Heart left ventricle (tissue), 13 donors: ENCODE data around the gene CERS1.

Experiments used
- CTCF ChIP-seq, 12 donors: fragments of 200-600 bp; sonication (generic) in 4 of 12; IDR thresholded peaks; one replicate each; pipeline versions ENCODE4 v1.5.0 to v1.8.0; 2018 to 2022; ENCODE audit warnings: antibody characterized with exemption in 12 of 12, mild to moderate bottlenecking in 5 of 12
- POLR2A ChIP-seq, 2 donors: fragments of 450-650 bp; IDR thresholded peaks; one replicate each; pipeline ENCODE4 v1.6.1; 2017; ENCODE audit warnings: antibody characterized with exemption in 2 of 2, mild to moderate bottlenecking in 2 of 2, moderate library complexity in 2 of 2
- donor health status: ischemic (EF 13 %, LVEDD 7.1; RV severe dilation, severe dysfunction).
- donor health status: DM: no; HTN: yes; CAD: no.
- donor health status: DM: no; HTN: no; CAD: no.
- donor health status: ischemic (EF 25% LVEDD 6.9; RV normal size, moderate dysfunction).
- donor health status: ischemic (EF 25% LVEDD 5.7; RV mildly dilated, moderate dysfunction).
- donor health status: ischemic (EF 35%, LVEDD 5.7; RV mildly dilated, moderate dysfunction).
- donor health status: nonischemic (EF 11% LVEDD 7.7; RV severe dilation, severe dysfunction).
- donor health status: DM: yes; HTN: yes; CAD: no.
- donor health status: PGD.
- donor health status: ischemic (EF 29% LVEDD 5.4; RV normal size, mild dysfunction).
- donor health status: nonischemic (EF 23%, LVEDD 6.1; RV moderate dilation, normal function).

- no peak for TF ChIP-seq CTCF (IDR thresholded peaks at IDR 0.05)
- TF ChIP-seq POLR2A (IDR thresholded peaks at IDR 0.05), result no peak
Measured at GRCh38 chr19:18862976-18863842, 32.7 kb downstream of the CERS1 start.
